22Rv1 (cell line): ENCODE measurements around the gene CEBPB.

Experiments used
- H3K27ac ChIP-seq: fragments of 450-650 bp; 2 replicates; pipeline ENCODE4 v1.5.1; 2017
- CTCF ChIP-seq: fragments of 450-650 bp; IDR thresholded peaks from 2 replicates; pipeline ENCODE4 v1.5.1; 2017; ENCODE audit warnings: mild to moderate bottlenecking
- ZFX ChIP-seq: fragments of 450-650 bp; IDR thresholded peaks from 2 replicates; pipeline ENCODE4 v1.6.1; 2017; ENCODE audit warnings: antibody characterized with exemption, borderline replicate concordance

CEBPB gene

GRCh38 chr20:50221501-50222308 is 31.1 kb downstream of the CEBPB start:
- TF ChIP-seq ZFX (no peak), CTCF (no peak)
- H3K27ac ChIP-seq = no peak overlapping the region

- no peak for TF ChIP-seq ZFX
- H3K27ac ChIP-seq = no peak overlapping the region
These were observed 31.8 kb downstream of the CEBPB start for GRCh38 chr20:50222309-50223038.

GRCh38 chr20:50223039-50224005 is 32.7 kb downstream of the CEBPB start:
- no peak overlapping the region for H3K27ac ChIP-seq
- TF ChIP-seq ZFX (no peak), CTCF (no peak)

GRCh38 chr20:50224052-50224451 is 33.4 kb downstream of the CEBPB start:
- TF ChIP-seq ZFX (no peak), CTCF (no peak)
- no peak overlapping the region for H3K27ac ChIP-seq

- H3K27ac ChIP-seq = no peak overlapping the region
- TF ChIP-seq CTCF (no peak), ZFX (no peak)
These were observed 34.1 kb downstream of the CEBPB start for GRCh38 chr20:50224531-50225255.

GRCh38 chr20:50226093-50226974 is 35.7 kb downstream of the CEBPB start:
- TF ChIP-seq CTCF = no peak
- no peak for TF ChIP-seq ZFX
- no peak overlapping the region for H3K27ac ChIP-seq
